ENCODE results near the gene COL20A1.
A peak's percentile ranks its signal among the peaks of the same experiment; 100 is the strongest.
"Not testable (repeated sequence)": the region's sequence is repeated elsewhere in the genome, so short reads cannot be mapped to it uniquely, and the experiment has no call there.

Gene COL20A1

DNA sequence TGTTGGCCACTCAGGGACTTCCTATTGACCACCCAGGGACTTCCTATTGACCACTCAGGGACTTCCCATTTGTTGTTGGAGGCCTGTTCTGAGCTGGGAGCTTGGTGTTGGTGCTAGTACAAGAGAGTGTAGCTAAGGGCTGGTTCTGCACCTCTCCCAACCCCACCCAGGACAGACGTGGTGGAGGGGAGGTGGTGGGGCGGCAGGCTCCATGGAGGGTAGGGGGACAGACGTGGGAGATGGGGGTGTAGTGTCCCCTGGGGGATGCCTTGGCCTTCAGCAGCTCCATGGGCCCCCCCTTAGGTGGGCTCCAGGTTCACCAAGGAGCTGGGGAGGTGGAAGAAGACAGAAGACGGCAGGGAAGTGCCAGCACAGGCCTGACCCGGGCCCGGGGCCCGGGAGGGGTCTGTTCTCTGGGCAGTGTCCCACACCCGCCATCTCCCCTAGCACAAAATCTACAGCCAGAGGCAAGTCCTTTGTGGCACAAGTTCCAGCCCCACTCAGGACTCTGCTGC lies 34.3 kb downstream of the COL20A1 start:
- in situ Hi-C loops (cut with HindIII; ENCODE audit: low pct_unique_long_range_greater_than_20kb, low sequenced_read_pairs) = no loop called here
- no peak for TF ChIP-seq JUND (IDR thresholded peaks at IDR 0.05; ENCODE audit: low read depth)

DNA sequence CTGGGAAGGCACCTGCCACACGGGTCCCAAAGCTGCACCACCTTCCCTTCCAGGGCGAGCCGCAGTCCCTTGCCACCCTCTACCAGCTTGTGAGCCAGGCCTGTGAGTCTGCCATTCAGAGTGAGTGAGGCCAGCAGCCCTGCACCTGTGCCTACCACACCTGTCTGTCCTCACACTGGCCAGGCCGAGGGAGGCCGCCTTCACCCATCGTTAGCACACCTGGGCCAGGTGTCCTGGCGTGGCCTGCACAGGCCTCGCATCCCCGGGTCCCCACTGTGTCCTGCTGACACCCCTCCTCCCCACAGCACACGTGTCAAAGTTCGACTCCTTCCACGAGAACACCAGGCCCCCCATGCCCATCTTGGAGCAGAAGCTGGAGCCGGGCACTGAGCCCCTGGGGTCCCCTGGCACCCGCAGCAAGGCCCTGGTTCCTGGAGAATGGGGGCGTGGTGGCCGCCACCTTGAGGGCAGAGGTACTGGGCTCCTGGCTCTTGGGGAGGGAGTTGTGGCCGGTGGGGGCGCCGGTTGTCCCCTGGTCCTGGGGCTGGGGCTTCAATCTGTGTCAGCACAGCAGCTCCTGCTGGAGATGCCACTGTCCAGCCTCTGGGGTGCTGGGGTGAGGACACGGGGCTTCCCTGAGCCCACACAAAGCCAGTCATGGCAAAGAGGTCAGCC lies 35.2 kb downstream of the COL20A1 start:
- in situ Hi-C loops (cut with HindIII; ENCODE audit: low pct_unique_long_range_greater_than_20kb, low sequenced_read_pairs) = no loop called here
- no peak for DNase-seq (ENCODE audit: low read depth in 1 of 2, low spot score in 1 of 2)
- TF ChIP-seq JUND (IDR thresholded peaks at IDR 0.05; ENCODE audit: low read depth) = no peak

More for the DNA sequence above, 34.3 kb downstream of the COL20A1 start:
- DNase-seq (ENCODE audit: low read depth in 1 of 2, low spot score in 1 of 2) = no peak

DNA sequence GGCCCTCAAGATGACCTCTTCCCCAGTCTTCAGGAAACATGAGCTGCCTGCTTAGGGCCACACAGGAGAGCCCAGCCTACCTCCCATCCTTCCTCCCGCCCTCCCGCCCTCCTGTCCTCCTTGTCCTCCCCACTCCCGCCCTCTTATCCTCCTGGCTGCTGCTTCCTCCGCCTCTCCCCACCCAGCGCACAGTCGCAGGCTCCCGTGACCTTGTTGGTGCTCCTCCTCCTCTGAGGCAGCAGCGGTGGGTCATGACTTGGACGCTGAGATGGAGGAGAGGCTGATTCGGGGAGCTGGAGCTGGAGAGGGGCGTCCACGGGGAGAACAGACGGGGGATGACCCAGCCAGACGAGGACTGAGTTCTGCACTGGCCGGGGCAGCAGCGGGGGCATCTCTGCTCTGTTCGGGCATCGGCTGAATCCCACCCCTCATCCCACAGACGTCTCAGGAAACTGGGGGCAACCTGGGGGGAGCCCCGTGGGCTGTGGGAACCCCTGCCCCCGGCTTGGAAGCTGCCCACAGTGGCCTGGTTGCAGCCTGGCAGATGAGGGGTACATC lies 35.8 kb downstream of the COL20A1 start:
- no peak for TF ChIP-seq JUND (IDR thresholded peaks at IDR 0.05; ENCODE audit: low read depth)
- in situ Hi-C loops (cut with HindIII; ENCODE audit: low pct_unique_long_range_greater_than_20kb, low sequenced_read_pairs) = no loop called here
- no peak for DNase-seq (ENCODE audit: low read depth in 1 of 2, low spot score in 1 of 2)

DNA sequence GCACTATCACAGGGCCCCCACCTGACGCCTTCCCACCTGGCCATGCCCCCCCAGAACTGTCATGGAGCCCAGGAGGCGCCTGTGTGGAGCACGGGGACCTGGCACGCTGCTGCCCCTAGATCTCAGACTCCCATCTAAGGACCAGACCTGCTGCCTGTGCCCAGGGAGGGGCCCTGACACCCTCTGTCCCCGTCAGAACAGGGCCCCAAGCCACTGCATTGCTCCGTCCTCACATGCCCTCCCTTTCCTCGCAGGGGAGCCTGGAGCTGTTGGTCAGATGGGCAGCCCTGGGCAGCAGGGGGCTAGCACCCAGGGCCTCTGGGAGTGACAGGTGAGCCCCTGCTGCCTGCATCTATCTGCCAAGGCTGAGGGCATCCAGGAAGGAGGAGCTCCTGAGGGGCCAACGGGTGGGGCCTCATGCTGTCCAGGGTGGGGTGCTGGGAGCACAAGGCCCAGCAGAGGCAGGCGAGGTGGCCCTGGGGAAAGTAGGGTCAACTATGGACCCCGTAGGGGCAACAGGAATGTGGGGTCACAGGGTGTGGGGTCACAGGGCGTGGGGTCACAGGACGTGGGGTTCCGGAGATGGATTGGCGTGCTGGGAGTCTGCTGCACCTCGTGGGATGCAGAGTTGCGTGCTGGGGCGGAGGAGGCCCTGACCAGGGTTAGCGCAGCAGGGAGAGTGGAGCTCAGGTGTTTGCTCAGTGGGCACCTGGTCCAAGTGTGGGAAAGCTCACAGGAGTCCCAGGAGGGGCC lies 36.5 kb downstream of the COL20A1 start:
- in situ Hi-C loops (cut with HindIII; ENCODE audit: low pct_unique_long_range_greater_than_20kb, low sequenced_read_pairs) = no loop called here
- DNase-seq (ENCODE audit: low read depth in 1 of 2, low spot score in 1 of 2) = no peak

DNA sequence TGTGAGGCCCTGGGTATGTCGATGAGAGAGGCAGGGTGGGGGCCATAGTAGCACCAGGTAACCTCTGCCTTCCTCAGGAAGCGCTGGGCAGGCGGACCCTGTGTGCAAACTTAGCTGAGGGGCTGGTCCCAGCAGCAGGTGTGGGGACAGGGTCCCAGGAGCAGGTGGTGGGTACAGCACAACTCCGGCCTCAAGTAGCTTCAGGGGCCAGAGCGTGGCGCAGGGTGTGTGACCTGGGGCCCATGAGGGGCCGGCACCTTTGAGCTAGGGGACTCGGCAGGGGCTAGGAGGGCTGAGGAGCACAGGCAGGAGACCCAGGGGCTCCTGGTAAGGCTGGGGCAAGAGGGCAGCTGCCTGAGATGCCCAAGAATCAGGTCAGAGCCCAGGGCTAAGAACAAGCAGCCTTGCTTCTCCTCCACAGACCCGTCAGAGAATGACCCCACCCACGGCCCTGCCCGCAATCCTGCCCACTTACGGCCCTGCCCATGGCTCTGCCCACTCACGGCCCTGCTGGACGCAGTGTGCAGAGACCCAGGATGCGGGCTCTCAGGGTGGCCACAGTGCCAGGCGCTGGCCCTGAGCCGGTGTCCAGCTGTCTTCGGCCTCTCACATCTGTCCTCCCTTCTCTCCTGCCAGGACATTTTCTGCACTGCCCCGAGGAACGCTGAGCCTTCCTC lies 37.2 kb downstream of the COL20A1 start:
- DNase-seq (ENCODE audit: low read depth in 1 of 2, low spot score in 1 of 2) = no peak
- TF ChIP-seq JUND (IDR thresholded peaks at IDR 0.05; ENCODE audit: low read depth) = no peak
- in situ Hi-C loops (cut with HindIII; ENCODE audit: low pct_unique_long_range_greater_than_20kb, low sequenced_read_pairs) = no loop called here

More for the DNA sequence above, 36.5 kb downstream of the COL20A1 start:
- no peak for TF ChIP-seq JUND (IDR thresholded peaks at IDR 0.05; ENCODE audit: low read depth)

DNA sequence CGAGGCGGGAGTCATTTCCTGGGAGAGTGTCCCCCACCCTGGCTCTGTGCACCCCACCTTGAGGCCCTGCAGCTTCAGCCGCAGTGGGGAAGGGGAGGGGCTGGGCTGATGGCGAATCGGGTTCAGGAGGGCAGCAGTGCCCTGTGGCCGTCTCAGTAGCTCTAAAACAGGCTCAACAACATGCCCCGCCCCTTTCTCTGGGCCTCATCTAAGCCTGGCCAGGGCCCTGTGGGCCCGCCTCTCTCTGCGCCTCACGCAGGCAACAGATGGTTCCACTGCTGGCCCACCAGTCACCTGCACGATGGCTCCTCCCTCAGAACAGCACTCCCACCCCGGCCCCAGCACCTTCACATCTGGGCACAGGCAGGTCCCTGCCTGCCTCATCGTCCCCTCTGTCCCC lies 38.0 kb downstream of the COL20A1 start:
- in situ Hi-C loops (cut with HindIII; ENCODE audit: low pct_unique_long_range_greater_than_20kb, low sequenced_read_pairs) = no loop called here

DNA sequence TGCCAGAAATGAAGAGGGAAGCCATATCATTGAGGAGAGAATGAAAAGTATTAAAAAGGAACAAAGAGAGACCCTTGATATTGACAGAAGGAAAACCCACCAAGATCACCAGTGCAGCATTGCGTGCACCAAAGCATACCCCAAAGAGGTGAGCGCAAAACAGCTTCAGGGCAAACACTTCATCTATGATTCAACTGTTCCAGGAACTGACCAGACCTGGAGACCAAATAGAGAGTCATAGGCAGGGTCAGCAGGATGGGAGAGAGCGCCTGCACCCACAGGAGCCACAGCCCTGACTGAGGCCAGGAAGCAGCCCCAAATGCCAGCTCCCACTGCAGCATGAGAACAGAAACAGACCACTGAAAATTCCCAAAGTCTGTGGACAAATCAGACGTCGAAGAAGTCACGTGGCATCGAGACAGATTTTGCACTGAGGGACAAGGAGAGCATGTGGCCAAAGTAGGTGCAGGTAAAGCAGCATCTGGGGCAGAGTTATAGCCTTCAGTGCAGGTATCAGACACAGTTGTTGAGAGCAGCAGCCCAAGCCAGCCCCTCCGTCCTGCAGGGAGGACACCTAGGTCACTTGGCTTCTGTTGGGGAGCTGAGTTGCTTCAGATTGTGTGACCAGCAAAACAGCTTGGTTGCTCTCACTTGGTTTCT lies 38.9 kb downstream of the COL20A1 start:
- in situ Hi-C loops (cut with HindIII; ENCODE audit: low pct_unique_long_range_greater_than_20kb, low sequenced_read_pairs) = no loop called here
- no peak for DNase-seq (ENCODE audit: low read depth in 1 of 2, low spot score in 1 of 2)
- no peak for TF ChIP-seq JUND (IDR thresholded peaks at IDR 0.05; ENCODE audit: low read depth)

More for the DNA sequence above, 38.0 kb downstream of the COL20A1 start:
- no peak for TF ChIP-seq JUND (IDR thresholded peaks at IDR 0.05; ENCODE audit: low read depth)
- peak in 1 of 2 experiments; percentile 56 for DNase-seq (ENCODE audit: low read depth in 1 of 2, low spot score in 1 of 2)

DNA sequence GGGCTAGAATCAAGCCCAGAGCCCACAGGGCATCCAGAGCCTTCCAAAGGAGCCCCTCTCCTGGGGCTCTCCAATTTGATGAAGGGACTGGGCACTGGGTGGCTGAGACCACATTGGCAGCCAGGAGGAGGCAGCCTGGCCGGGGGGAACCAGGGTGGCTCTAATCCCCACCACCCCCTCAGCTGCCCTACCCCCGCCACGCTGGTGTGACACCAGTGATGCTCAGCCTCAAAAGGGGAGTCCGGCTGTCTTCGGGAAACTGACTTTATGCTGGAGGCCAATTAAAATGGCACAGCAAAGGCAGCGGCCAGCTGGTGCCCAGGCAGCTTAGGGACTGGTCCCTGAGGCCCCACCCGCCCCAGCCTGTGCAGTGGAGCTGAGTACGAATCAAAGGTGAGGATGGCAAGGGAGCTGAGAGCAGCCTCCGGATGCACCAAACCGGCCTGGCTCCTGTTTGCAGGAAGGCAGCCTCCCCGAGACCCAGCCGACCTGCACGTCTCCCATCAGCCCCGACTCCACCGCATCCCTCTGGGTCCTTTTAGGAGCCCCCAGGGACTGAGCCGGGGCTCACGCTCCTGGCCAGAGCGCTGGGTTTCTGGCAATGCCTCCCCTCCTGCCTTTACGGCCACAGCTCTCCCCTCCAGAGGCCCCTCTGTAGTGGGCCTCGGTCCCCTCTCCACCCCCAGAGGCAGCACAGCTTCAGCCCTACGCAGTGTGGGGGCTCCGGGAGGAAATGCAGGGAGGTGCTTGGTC lies 39.7 kb downstream of the COL20A1 start:
- TF ChIP-seq JUND (IDR thresholded peaks at IDR 0.05; ENCODE audit: low read depth) = no peak
- no peak for DNase-seq (ENCODE audit: low read depth in 1 of 2, low spot score in 1 of 2)
- in situ Hi-C loops (cut with HindIII; ENCODE audit: low pct_unique_long_range_greater_than_20kb, low sequenced_read_pairs) = no loop called here

DNA sequence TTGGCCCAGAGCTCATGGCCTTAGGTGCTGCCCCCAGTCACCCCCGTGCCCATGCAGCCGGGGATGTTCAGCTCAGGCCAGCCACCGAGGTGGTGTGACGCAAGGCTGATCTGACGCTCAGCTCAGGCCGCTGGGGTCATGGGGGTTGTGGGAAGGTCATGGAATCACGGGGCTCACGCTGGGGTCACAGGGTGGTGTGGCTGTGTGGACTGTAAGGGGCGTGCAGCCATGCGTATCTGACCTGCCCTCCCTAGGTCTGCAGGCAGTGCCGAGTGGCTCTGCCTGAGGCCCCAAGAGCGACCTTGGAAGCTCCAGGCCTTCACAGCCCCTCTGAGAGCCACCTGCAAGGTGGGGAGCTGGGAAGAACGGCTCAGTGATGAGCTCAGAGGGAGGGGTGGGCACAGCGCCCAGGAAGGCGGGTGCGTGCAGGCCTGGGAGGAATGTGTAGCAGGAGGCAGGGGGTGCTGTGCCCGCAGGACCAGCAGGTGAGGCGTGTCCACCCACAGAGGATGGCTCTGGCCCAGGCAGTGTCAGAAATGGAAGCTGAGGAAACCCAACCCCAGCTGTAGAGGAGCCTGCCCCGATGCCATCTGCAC lies 40.4 kb downstream of the COL20A1 start:
- no peak for DNase-seq (ENCODE audit: low read depth in 1 of 2, low spot score in 1 of 2)
- TF ChIP-seq JUND (IDR thresholded peaks at IDR 0.05; ENCODE audit: low read depth) = no peak
- in situ Hi-C loops (cut with HindIII; ENCODE audit: low pct_unique_long_range_greater_than_20kb, low sequenced_read_pairs) = no loop called here

DNA sequence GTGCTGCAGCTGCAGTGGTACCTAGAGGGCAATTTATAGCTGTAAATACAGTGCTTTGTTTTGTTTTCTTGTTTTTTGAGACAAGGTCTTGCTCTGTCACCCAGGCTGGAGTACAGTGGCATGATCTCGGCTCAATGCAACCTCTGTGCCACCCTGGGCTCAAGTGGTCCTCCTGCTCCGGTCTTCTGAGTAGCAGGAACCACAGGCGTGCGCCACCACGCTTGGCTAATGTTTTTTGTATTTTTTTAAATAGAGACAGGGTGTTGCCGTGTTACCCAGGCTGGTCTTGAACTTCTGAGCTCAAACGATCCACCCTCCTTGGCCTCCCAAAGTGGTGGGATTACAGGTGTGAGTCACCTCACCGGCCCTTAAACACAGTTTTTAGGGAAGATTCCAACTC lies 41.4 kb downstream of the COL20A1 start:
- DNase-seq (ENCODE audit: low read depth in 1 of 2, low spot score in 1 of 2) = no peak
- in situ Hi-C loops (cut with HindIII; ENCODE audit: low pct_unique_long_range_greater_than_20kb, low sequenced_read_pairs) = no loop called here
- TF ChIP-seq JUND (IDR thresholded peaks at IDR 0.05; ENCODE audit: low read depth) = no peak

DNA sequence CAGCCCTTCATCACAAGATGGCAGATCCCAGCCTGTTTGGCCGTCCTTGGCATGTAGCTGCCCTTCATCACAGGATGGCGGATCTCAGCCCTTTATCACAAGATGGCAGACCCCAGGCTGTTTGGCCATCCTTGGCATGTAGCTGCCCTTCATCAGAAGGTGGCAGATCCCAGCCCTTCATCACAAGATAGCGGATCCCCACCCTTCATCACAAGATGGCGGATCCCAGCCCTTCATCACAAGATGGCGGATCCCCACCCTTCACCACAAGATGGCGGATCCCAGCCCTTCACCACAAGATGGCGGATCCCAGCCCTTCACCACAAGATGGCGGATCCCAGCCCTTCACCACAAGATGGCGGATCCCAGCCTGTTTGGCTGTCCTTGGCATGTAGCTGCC lies 42.1 kb downstream of the COL20A1 start:
- in situ Hi-C loops (cut with HindIII; ENCODE audit: low pct_unique_long_range_greater_than_20kb, low sequenced_read_pairs) = not testable (repeated sequence)

More for the DNA sequence above, 42.1 kb downstream of the COL20A1 start:
- DNase-seq (ENCODE audit: low read depth in 1 of 2, low spot score in 1 of 2) = not testable (repeated sequence)

Measured in T47D (cell line).